ENCODE measurements around the gene FBXL13. TPM values are rescaled to one million over a fixed set of nuclear protein-coding genes. Genes with fewer than 3 reads are reported as not detected.

FBXL13 gene
- polyA plus RNA-seq, 1 of the 3 experiments (the other 2 are of a cell fraction) = 1.1 TPM

DNA sequence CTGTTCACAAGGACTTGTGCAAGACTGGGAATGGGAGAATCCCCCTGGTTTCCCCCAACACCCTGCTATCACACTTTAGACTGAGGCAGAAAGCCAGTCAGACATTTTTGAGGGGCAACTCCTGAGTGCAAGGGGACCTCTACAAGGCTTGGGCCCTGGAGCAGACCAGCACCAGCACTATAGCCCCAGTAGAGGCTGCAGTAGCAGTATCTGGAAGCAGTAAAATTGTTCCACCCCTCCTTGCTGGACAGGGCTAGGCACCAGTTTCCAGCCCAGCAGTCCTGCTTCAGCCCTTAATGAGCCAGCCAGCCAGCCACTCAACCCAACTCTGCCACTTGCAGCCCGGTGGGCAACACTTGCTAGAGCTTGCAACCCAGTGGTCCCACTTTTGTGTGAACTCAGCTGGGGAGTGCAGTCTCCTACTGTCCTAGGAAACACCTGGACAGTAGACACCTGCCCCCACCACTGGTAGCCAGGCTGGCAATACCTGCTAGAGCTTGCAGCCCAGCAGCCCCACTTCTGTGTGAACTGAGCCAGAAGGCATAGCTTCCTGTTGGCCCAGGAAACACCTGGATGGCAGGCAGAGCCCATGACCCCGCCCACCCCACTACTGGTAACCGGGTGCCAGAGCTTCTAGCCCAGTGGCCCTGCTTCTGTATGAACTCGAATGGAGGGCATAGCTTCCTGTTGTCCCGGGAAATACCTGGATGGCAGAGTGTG is 65.0 kb downstream of the FBXL13 start:
- no peak overlapping the region for H2AFZ ChIP-seq (ENCODE audit: low read depth)
- no peak overlapping the region for H3K27ac ChIP-seq (ENCODE audit: low read depth in 2 of 2, low read length in 1 of 2)
- no peak overlapping the region for H3K4me3 ChIP-seq (ENCODE audit: low read depth in 2 of 2, low read length in 1 of 2)
- H3K9me3 ChIP-seq = no peaks in the 10 kb centered on the region
- H3F3A ChIP-seq (replicated peaks; ENCODE audit: insufficient read depth) = no peaks in the 10 kb centered on the region
- CTCF ChIA-PET = interaction anchor here (1.2 kb wide), 1 partner anchor 53 kb away, joined by 4 read pairs; no protein-coding TSS in a partner anchor
- H3K36me3 ChIP-seq (replicated peaks in 1 of 2; ENCODE audit: control insufficient read depth in 1 of 2, insufficient read depth in 2 of 2, low read length in 1 of 2) = peaks cover 0 to 7% of the 10 kb centered on the region in 2 experiments
- H3K4me2 ChIP-seq = no peak overlapping the region
- H3K79me2 ChIP-seq (ENCODE audit: insufficient read depth) = no peaks in the 10 kb centered on the region
- H4K20me1 ChIP-seq (ENCODE audit: insufficient read depth) = no peaks in the 10 kb centered on the region
- H3K9me2 ChIP-seq = no peaks in the 10 kb centered on the region
- DNase-seq = no peak
- no peaks in the 10 kb centered on the region for H3K27me3 ChIP-seq (ENCODE audit: insufficient read depth)
- H3K9ac ChIP-seq = no peak overlapping the region
- POLR2A ChIA-PET = no interaction called here
- TF ChIP-seq YY1 (IDR thresholded peaks at IDR 0.05; ENCODE audit: low read depth) (no peak), FOXJ3 (CRISPR knock-in tag; IDR thresholded peaks at IDR 0.05) (no peak), RCOR1 (IDR thresholded peaks at IDR 0.05; ENCODE audit: low read length) (no peak), NFIC (IDR thresholded peaks at IDR 0.05; ENCODE audit: borderline replicate concordance) (no peak), POLR2AphosphoS5 (IDR thresholded peaks at IDR 0.05; ENCODE audit: low read depth, low read length) (no peak)
- WGBS (ENCODE audit: low lambda C conversion rate) = 84% methylated on average over 5 of the region's 5 CpGs
- H3K4me1 ChIP-seq (ENCODE audit: control insufficient read depth in 1 of 2, insufficient read depth in 2 of 2, low read depth in 1 of 2, low read length in 1 of 2) = no peaks in the 10 kb centered on the region

DNA sequence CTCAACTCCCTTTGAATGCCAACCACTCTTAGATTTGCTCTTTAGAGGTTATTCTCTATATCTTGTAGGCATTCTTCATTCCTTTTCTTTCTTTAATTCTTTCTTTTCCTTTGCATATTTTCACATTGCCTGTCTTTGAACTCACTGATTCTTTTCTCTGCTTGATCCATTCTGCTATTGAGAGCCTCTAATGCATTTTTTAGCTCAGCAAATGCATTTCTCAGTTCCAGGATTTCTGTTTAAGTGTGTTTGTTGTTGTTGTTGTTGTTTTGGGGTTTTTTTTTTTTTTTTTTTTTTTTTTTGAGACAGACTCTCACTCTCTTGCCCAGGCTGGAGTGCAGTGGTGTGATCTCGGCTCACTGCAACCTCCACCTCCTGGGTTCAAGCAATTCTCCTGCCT is 71.6 kb downstream of the FBXL13 start:
- no peak overlapping the region for H2AFZ ChIP-seq (ENCODE audit: low read depth)
- H3K36me3 ChIP-seq (replicated peaks in 1 of 2; ENCODE audit: control insufficient read depth in 1 of 2, insufficient read depth in 2 of 2, low read length in 1 of 2) = peaks cover 0 to 27% of the 10 kb centered on the region in 2 experiments
- H3K9me2 ChIP-seq = no peaks in the 10 kb centered on the region
- DNase-seq = no peak
- no peaks in the 10 kb centered on the region for H3K4me1 ChIP-seq (ENCODE audit: control insufficient read depth in 1 of 2, insufficient read depth in 2 of 2, low read depth in 1 of 2, low read length in 1 of 2)
- TF ChIP-seq PBX3 (IDR thresholded peaks at IDR 0.05) (no peak), EZH2phosphoT487 (IDR thresholded peaks at IDR 0.05; ENCODE audit: borderline replicate concordance, low read depth) (no peak), TCF12 (IDR thresholded peaks at IDR 0.05) (no peak), FOXJ3 (CRISPR knock-in tag; IDR thresholded peaks at IDR 0.05) (no peak), USF1 (IDR thresholded peaks at IDR 0.05; ENCODE audit: borderline replicate concordance, low read depth) (no peak), RXRA (IDR thresholded peaks at IDR 0.05; ENCODE audit: borderline replicate concordance, low read depth) (no peak), RCOR1 (IDR thresholded peaks at IDR 0.05; ENCODE audit: low read length) (no peak), RFX5 (IDR thresholded peaks at IDR 0.05; ENCODE audit: low read length) (no peak), CTCF (IDR thresholded peaks at IDR 0.05) (no peak)
- no peaks in the 10 kb centered on the region for H4K20me1 ChIP-seq (ENCODE audit: insufficient read depth)
- ChIA-PET POLR2A (no interaction called here), CTCF (interaction anchor here (1.2 kb wide), 1 partner anchor 46 kb away, joined by 3 read pairs; no protein-coding TSS in a partner anchor)
- no peaks in the 10 kb centered on the region for H3K79me2 ChIP-seq (ENCODE audit: insufficient read depth)
- peaks cover 14% of the 10 kb centered on the region; the same call in 1 of the 2 replicates for H3K9me3 ChIP-seq
- H3K4me2 ChIP-seq = no peak overlapping the region
- H3F3A ChIP-seq (replicated peaks; ENCODE audit: insufficient read depth) = no peaks in the 10 kb centered on the region
- no peak overlapping the region for H3K4me3 ChIP-seq (ENCODE audit: low read depth in 2 of 2, low read length in 1 of 2)
- no peak overlapping the region for H3K9ac ChIP-seq
- no peak overlapping the region for H3K27ac ChIP-seq (ENCODE audit: low read depth in 2 of 2, low read length in 1 of 2)
- 50% methylated on average over 1 of the region's 1 CpG for WGBS (ENCODE audit: low lambda C conversion rate)
- no peaks in the 10 kb centered on the region for H3K27me3 ChIP-seq (ENCODE audit: insufficient read depth)
